ENCODE results near the gene PWWP2B.

GRCh38 chr10:132370426-132371340, 26.3 kb upstream of the PWWP2B start:
- TF ChIP-seq PRRX2 (CRISPR knock-in tag; IDR thresholded peaks at IDR 0.05) = no peak
- TF ChIP-seq CTCF (IDR thresholded peaks at IDR 0.05) = no peak
- TF ChIP-seq JUN (CRISPR knock-in tag; IDR thresholded peaks at IDR 0.05) = no peak
- TF ChIP-seq RELA (CRISPR knock-in tag; IDR thresholded peaks at IDR 0.05; ENCODE audit: borderline replicate concordance) = no peak
- no peak for TF ChIP-seq AFF4 (CRISPR knock-in tag; IDR thresholded peaks at IDR 0.05; ENCODE audit: borderline replicate concordance)
- TF ChIP-seq TEAD4 (CRISPR knock-in tag; IDR thresholded peaks at IDR 0.05) = no peak
- TF ChIP-seq USF2 (CRISPR knock-in tag; IDR thresholded peaks at IDR 0.05) = no peak
- no peak for TF ChIP-seq MYBL2 (CRISPR knock-in tag; IDR thresholded peaks at IDR 0.05)
- TF ChIP-seq SMAD4 (CRISPR knock-in tag; IDR thresholded peaks at IDR 0.05) = no peak
- TF ChIP-seq SP1 (CRISPR knock-in tag; conservative IDR thresholded peaks at IDR 0.05) = no peak
- no peak for TF ChIP-seq NFATC4 (CRISPR knock-in tag; IDR thresholded peaks at IDR 0.05)
- no peak for TF ChIP-seq TCF7 (CRISPR knock-in tag; IDR thresholded peaks at IDR 0.05; ENCODE audit: low read depth)

All from WTC11 (cell line).